GM18858 (cell line): ENCODE measurements around the gene G3BP2.
"Not testable (repeated sequence)": the region's sequence is repeated elsewhere in the genome, so short reads cannot be mapped to it uniquely, and the experiment has no call there.

Source experiments
- ATAC-seq: cut with Tn5 transposase; IDR thresholded peaks from one replicate; pipeline ENCODE4 v1.9.1; 2021; ENCODE audit not compliant: unreplicated experiment

Gene G3BP2

GRCh38 chr4:75685546-75686189 is 12.5 kb upstream of the G3BP2 start:
- ATAC-seq = no peak

- no peak for ATAC-seq
These were observed 10.4 kb upstream of the G3BP2 start for GRCh38 chr4:75683482-75684155.

- ATAC-seq = no peak
These were observed 6.8 kb upstream of the G3BP2 start for GRCh38 chr4:75679876-75680575.

- no peak for ATAC-seq
These were observed 5.8 kb upstream of the G3BP2 start for GRCh38 chr4:75678965-75679364.

GRCh38 chr4:75678473-75678872 is 5.3 kb upstream of the G3BP2 start:
- ATAC-seq = no peak

- ATAC-seq = no peak
These were observed 1.9 kb upstream of the G3BP2 start for GRCh38 chr4:75675004-75675531.

GRCh38 chr4:75673959-75674328 is 733 bp upstream of the G3BP2 start:
- no peak for ATAC-seq

- peak; percentile 18 for ATAC-seq
These were observed 667 bp downstream of the G3BP2 start for GRCh38 chr4:75672461-75673026.

- no peak for ATAC-seq
These were observed 1.3 kb downstream of the G3BP2 start for GRCh38 chr4:75671802-75672421.

- no peak for ATAC-seq
These were observed 4.6 kb downstream of the G3BP2 start for GRCh38 chr4:75668596-75668995.

- ATAC-seq = not testable (repeated sequence)
These were observed 5.6 kb downstream of the G3BP2 start for GRCh38 chr4:75667636-75668035.

GRCh38 chr4:75666299-75666698 is 6.9 kb downstream of the G3BP2 start:
- no peak for ATAC-seq

- ATAC-seq = not testable (repeated sequence)
These were observed 8.6 kb downstream of the G3BP2 start for GRCh38 chr4:75664604-75665003.

- ATAC-seq = no peak
These were observed 10.6 kb downstream of the G3BP2 start for GRCh38 chr4:75662626-75663025.

GRCh38 chr4:75660491-75660890 is 12.7 kb downstream of the G3BP2 start:
- ATAC-seq = no peak

- ATAC-seq = no peak
These were observed 13.6 kb downstream of the G3BP2 start for GRCh38 chr4:75659512-75660031.

GRCh38 chr4:75658876-75659275 is 14.3 kb downstream of the G3BP2 start:
- ATAC-seq = no peak

GRCh38 chr4:75655562-75655961 is 17.6 kb downstream of the G3BP2 start:
- no peak for ATAC-seq

- ATAC-seq = no peak
These were observed 18.3 kb downstream of the G3BP2 start for GRCh38 chr4:75654905-75655304.

- no peak for ATAC-seq
These were observed 19.2 kb downstream of the G3BP2 start for GRCh38 chr4:75653845-75654503.
